ENCODE measurements around the gene SYNPO2.

SYNPO2 gene

GRCh38 chr4:119025916-119026661 lies 137.4 kb downstream of the SYNPO2 start:
- TF ChIP-seq REST (IDR thresholded peaks at IDR 0.05; ENCODE audit: insufficient read depth in 1 of 2, low read depth in 2 of 2, low read length in 2 of 2) (no peak), TAF1 (IDR thresholded peaks at IDR 0.05; ENCODE audit: borderline replicate concordance, insufficient read depth, low read length) (no peak), SIN3A (IDR thresholded peaks at IDR 0.05; ENCODE audit: borderline replicate concordance, insufficient read depth, low read length) (no peak), POLR2AphosphoS5 (IDR thresholded peaks at IDR 0.05; ENCODE audit: low read depth, low read length) (no peak), FOXP2 (optimal IDR thresholded peaks at IDR 0.05; ENCODE audit: borderline replicate concordance, extremely low read depth, extremely low read length, insufficient read depth) (no peak)

GRCh38 chr4:119026662-119027444 lies 138.2 kb downstream of the SYNPO2 start:
- TF ChIP-seq FOXP2 (optimal IDR thresholded peaks at IDR 0.05; ENCODE audit: borderline replicate concordance, extremely low read depth, extremely low read length, insufficient read depth) (no peak), SIN3A (IDR thresholded peaks at IDR 0.05; ENCODE audit: borderline replicate concordance, insufficient read depth, low read length) (no peak), TAF1 (IDR thresholded peaks at IDR 0.05; ENCODE audit: borderline replicate concordance, insufficient read depth, low read length) (no peak), POLR2AphosphoS5 (IDR thresholded peaks at IDR 0.05; ENCODE audit: low read depth, low read length) (no peak), REST (IDR thresholded peaks at IDR 0.05; ENCODE audit: insufficient read depth in 1 of 2, low read depth in 2 of 2, low read length in 2 of 2) (no peak)

- TF ChIP-seq TAF1 (IDR thresholded peaks at IDR 0.05; ENCODE audit: borderline replicate concordance, insufficient read depth, low read length) (no peak), FOXP2 (optimal IDR thresholded peaks at IDR 0.05; ENCODE audit: borderline replicate concordance, extremely low read depth, extremely low read length, insufficient read depth) (no peak), REST (IDR thresholded peaks at IDR 0.05; ENCODE audit: insufficient read depth in 1 of 2, low read depth in 2 of 2, low read length in 2 of 2) (no peak), SIN3A (IDR thresholded peaks at IDR 0.05; ENCODE audit: borderline replicate concordance, insufficient read depth, low read length) (no peak), POLR2AphosphoS5 (IDR thresholded peaks at IDR 0.05; ENCODE audit: low read depth, low read length) (no peak)
Observed at GRCh38 chr4:119027811-119028210, 139.2 kb downstream of the SYNPO2 start.

- no peak for TF ChIP-seq POLR2AphosphoS5 (IDR thresholded peaks at IDR 0.05; ENCODE audit: low read depth, low read length)
- no peak for TF ChIP-seq FOXP2 (optimal IDR thresholded peaks at IDR 0.05; ENCODE audit: borderline replicate concordance, extremely low read depth, extremely low read length, insufficient read depth)
- no peak for TF ChIP-seq TAF1 (IDR thresholded peaks at IDR 0.05; ENCODE audit: borderline replicate concordance, insufficient read depth, low read length)
- no peak for TF ChIP-seq SIN3A (IDR thresholded peaks at IDR 0.05; ENCODE audit: borderline replicate concordance, insufficient read depth, low read length)
- no peak for TF ChIP-seq REST (IDR thresholded peaks at IDR 0.05; ENCODE audit: insufficient read depth in 1 of 2, low read depth in 2 of 2, low read length in 2 of 2)
Observed at GRCh38 chr4:119028296-119028695, 139.6 kb downstream of the SYNPO2 start.
